ENCODE measurements around the gene SPA17. TPM values are rescaled to one million over a fixed set of nuclear protein-coding genes. Genes with fewer than 3 reads are reported as not detected.
A peak's percentile ranks its signal among the peaks of the same experiment; 100 is the strongest.

SPA17 gene
- total RNA-seq, 1 donor from 2014 or later: 13.6 TPM

- peaks cover 6% of the 10 kb centered on the region for H3K4me1 Mint-ChIP-seq (ENCODE audit: low read depth)
- DNase-seq (ENCODE audit: low spot score, unreplicated experiment): no peak
- no peak for TF ChIP-seq CTCF (IDR thresholded peaks at IDR 0.05; ENCODE audit: unreplicated experiment)
- peak overlapping the region; percentile 51 for H3K27ac Mint-ChIP-seq
- no peaks in the 10 kb centered on the region for H3K36me3 Mint-ChIP-seq (ENCODE audit: insufficient read depth)
- H3K4me3 Mint-ChIP-seq (ENCODE audit: low read depth): peak overlapping the region; percentile 90
- H3K27me3 Mint-ChIP-seq: no peaks in the 10 kb centered on the region
- H3K9me3 Mint-ChIP-seq (ENCODE audit: low read depth): no peaks in the 10 kb centered on the region
Measured at GRCh38 chr11:124672536-124673215, 1.0 kb upstream of the SPA17 start.

- H3K9me3 Mint-ChIP-seq (ENCODE audit: low read depth): no peaks in the 10 kb centered on the region
- DNase-seq (ENCODE audit: low spot score, unreplicated experiment): no peak
- H3K27me3 Mint-ChIP-seq: no peaks in the 10 kb centered on the region
Measured at GRCh38 chr11:124674168-124674517, 439 bp downstream of the SPA17 start.

DNA sequence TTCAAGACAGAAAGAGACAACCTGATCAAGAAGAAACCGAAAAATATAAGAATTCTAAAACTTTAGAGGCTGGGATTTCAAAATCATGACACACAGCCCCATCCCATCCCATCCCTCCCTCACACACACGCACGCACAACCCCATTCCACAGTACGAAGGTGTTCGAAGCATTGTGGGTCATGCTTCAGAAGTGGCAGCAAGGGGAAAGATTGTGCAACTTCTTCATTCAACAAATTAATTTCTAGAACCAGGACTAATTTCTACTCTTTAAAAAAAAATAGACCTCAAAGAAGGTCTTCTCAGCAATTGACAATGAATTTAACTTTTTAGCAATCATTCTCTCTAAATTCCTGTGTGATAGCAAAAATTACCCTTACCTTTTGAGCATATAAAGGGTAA lies 867 bp downstream of the SPA17 start:
- Mint-ChIP-seq H3K4me3 (ENCODE audit: low read depth) (peak overlapping the region; percentile 90), H3K4me1 (ENCODE audit: low read depth) (peaks cover 6% of the 10 kb centered on the region), H3K27ac (peak overlapping the region; percentile 97), H3K27me3 (no peaks in the 10 kb centered on the region), H3K9me3 (ENCODE audit: low read depth) (no peaks in the 10 kb centered on the region), H3K36me3 (ENCODE audit: insufficient read depth) (no peaks in the 10 kb centered on the region)
- TF ChIP-seq CTCF (IDR thresholded peaks at IDR 0.05; ENCODE audit: unreplicated experiment): no peak
- DNase-seq (ENCODE audit: low spot score, unreplicated experiment): no peak

More at GRCh38 chr11:124674168-124674517, 439 bp downstream of the SPA17 start:
- H3K36me3 Mint-ChIP-seq (ENCODE audit: insufficient read depth): no peaks in the 10 kb centered on the region
- H3K4me3 Mint-ChIP-seq (ENCODE audit: low read depth): peak overlapping the region; percentile 90
- peak overlapping the region; percentile 97 for H3K27ac Mint-ChIP-seq
- H3K4me1 Mint-ChIP-seq (ENCODE audit: low read depth): peaks cover 6% of the 10 kb centered on the region
- no peak for TF ChIP-seq CTCF (IDR thresholded peaks at IDR 0.05; ENCODE audit: unreplicated experiment)

DNA sequence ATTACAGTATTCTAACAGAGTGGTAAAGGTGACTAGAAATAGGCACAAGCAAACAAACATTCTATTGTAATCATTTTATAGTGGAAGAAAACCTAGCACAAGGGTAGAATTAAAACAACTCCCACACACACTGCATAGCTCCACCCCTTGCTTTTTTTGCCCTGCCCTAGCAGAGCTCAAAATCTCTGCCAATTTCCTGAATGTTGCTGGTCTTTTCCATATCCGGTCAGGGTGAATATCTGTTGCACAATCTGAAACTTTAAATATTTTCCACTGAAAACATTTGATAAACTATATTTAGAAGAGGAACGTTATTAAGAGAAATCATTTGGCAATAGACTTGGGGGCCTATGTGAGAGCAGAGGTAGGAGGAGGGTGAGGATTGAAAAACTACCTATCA lies 2.7 kb downstream of the SPA17 start:
- TF ChIP-seq CTCF (IDR thresholded peaks at IDR 0.05; ENCODE audit: unreplicated experiment): no peak
- H3K4me3 Mint-ChIP-seq (ENCODE audit: low read depth): no peak overlapping the region

GRCh38 chr11:124678416-124678815 lies 4.7 kb downstream of the SPA17 start:
- Mint-ChIP-seq H3K27ac (no peak overlapping the region), H3K36me3 (ENCODE audit: insufficient read depth) (peaks cover 13% of the 10 kb centered on the region), H3K4me1 (ENCODE audit: low read depth) (no peaks in the 10 kb centered on the region), H3K4me3 (ENCODE audit: low read depth) (no peak overlapping the region), H3K27me3 (no peaks in the 10 kb centered on the region), H3K9me3 (ENCODE audit: low read depth) (peaks cover 10% of the 10 kb centered on the region)
- TF ChIP-seq CTCF (IDR thresholded peaks at IDR 0.05; ENCODE audit: unreplicated experiment): no peak
- DNase-seq (ENCODE audit: low spot score, unreplicated experiment): no peak

More for the DNA sequence above, 2.7 kb downstream of the SPA17 start:
- H3K27me3 Mint-ChIP-seq: no peaks in the 10 kb centered on the region
- H3K27ac Mint-ChIP-seq: no peak overlapping the region
- H3K4me1 Mint-ChIP-seq (ENCODE audit: low read depth): peaks cover 6% of the 10 kb centered on the region
- no peak for DNase-seq (ENCODE audit: low spot score, unreplicated experiment)
- H3K9me3 Mint-ChIP-seq (ENCODE audit: low read depth): no peaks in the 10 kb centered on the region
- no peaks in the 10 kb centered on the region for H3K36me3 Mint-ChIP-seq (ENCODE audit: insufficient read depth)

All from progenitor cell of endocrine pancreas (in vitro differentiated cells).